Osteocyte (in vitro differentiated cells): ENCODE results near the gene ATP6V1A. TPM values are rescaled to one million over a fixed set of nuclear protein-coding genes. Genes with fewer than 3 reads are reported as not detected.
"Not testable (repeated sequence)": the region's sequence is repeated elsewhere in the genome, so short reads cannot be mapped to it uniquely, and the experiment has no call there.

Experiments
- DNase-seq: peaks from one replicate; pipeline ENCODE4 v3.0.0; 2021; ENCODE audit warnings: mixed read lengths; ENCODE audit not compliant: unreplicated experiment; ENCODE audit errors: extremely low spot score
- H3K27ac Mint-ChIP-seq: one replicate; pipeline ENCODE4 v1.8.0; 2021; ENCODE audit warnings: mild to moderate bottlenecking, mixed read lengths; ENCODE audit not compliant: unreplicated experiment
- H3K27me3 Mint-ChIP-seq: one replicate; pipeline ENCODE4 v1.8.0; 2021; ENCODE audit warnings: mixed read lengths; ENCODE audit not compliant: unreplicated experiment
- H3K36me3 Mint-ChIP-seq: one replicate; pipeline ENCODE4 v1.8.0; 2021; ENCODE audit warnings: mixed read lengths; ENCODE audit not compliant: unreplicated experiment
- H3K4me1 Mint-ChIP-seq: one replicate; pipeline ENCODE4 v1.8.0; 2021; ENCODE audit warnings: mixed read lengths; ENCODE audit not compliant: unreplicated experiment
- H3K4me3 Mint-ChIP-seq: one replicate; pipeline ENCODE4 v1.8.0; 2021; ENCODE audit warnings: mild to moderate bottlenecking, moderate library complexity, mixed read lengths; ENCODE audit not compliant: unreplicated experiment
- H3K9me3 Mint-ChIP-seq: one replicate; pipeline ENCODE4 v1.8.0; 2021; ENCODE audit warnings: mixed read lengths; ENCODE audit not compliant: unreplicated experiment
- CTCF ChIP-seq: fragments of 200-600 bp; sonication (generic); IDR thresholded peaks from 2 replicates; pipeline ENCODE4 v1.5.0; 2021; ENCODE audit warnings: antibody characterized with exemption, mild to moderate bottlenecking, moderate library complexity
- total RNA-seq: library from RNA; stranded (reverse); gene quantifications from 2 replicates; pipeline ENCODE4 v1.2.1, GENCODE V29; 2021

Gene ATP6V1A
- total RNA-seq, 1 donor from 2014 or later: 84.7 TPM

DNA sequence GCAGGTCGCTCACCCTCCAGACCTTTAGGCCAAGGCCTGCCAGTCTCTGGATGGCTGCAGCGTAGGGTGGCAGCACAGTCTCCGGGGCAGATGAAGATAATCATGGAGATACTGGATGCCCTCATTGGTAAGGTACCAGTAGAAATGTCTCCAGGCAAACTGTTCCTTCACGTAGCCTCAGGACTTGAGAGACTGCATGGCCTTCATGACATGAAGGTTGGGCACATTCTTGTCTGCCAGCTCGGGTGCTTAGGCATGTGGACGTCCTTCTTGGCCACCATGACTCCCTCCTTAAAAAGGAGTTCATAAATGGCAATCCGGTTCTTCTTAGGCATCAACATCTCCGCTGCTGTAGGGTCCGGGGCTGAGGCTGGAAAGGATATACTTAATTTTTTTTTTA, 103.6 kb downstream of the ATP6V1A start:
- H3K4me1 Mint-ChIP-seq, H3K4me3 Mint-ChIP-seq, H3K36me3 Mint-ChIP-seq, H3K27ac Mint-ChIP-seq, H3K27me3 Mint-ChIP-seq, DNase-seq, H3K9me3 Mint-ChIP-seq: not testable (repeated sequence)

DNA sequence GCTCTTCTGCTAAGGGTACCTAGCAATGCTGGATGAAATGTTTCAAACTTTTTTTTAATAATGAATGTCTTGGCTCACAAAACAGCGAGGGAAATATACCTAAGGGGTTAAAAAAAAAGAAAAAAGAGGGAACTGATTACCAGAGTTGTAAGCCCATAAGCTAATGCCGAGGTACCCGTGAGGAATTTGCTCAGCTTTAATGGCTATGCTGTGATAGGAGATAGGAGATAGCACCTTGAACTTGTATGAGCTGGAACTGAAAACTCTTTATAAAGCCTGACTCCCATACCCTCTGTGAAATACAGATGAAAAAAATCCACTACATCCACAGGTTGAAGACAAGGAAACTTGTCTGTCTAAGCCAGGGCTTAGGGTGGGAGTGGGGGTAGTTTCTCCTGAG, 105.7 kb downstream of the ATP6V1A start:
- no peak for TF ChIP-seq CTCF
- H3K9me3 Mint-ChIP-seq: no peaks in the 10 kb centered on the region
- no peaks in the 10 kb centered on the region for H3K36me3 Mint-ChIP-seq
- H3K27me3 Mint-ChIP-seq: peaks cover 9% of the 10 kb centered on the region
- H3K4me3 Mint-ChIP-seq: no peak overlapping the region
- H3K4me1 Mint-ChIP-seq: peaks cover 2% of the 10 kb centered on the region
- DNase-seq: no peak
- no peak overlapping the region for H3K27ac Mint-ChIP-seq

Other genes with a start within 250 kb of the ATP6V1A start
- 10.4 and 16.4 TPM in 2 replicates for gene SPICE1, start 231.9 kb upstream of the ATP6V1A start, total RNA-seq
- gene SIDT1, start 214.5 kb upstream of the ATP6V1A start, total RNA-seq: not detected in 2 replicates
- 12.0 and 12.6 TPM in 2 replicates for gene USF3, start 50.4 kb upstream of the ATP6V1A start, total RNA-seq
- gene NAA50, start 786 bp upstream of the ATP6V1A start, total RNA-seq: 82.8 and 83.1 TPM in 2 replicates
- gene GRAMD1C, start 91.8 kb downstream of the ATP6V1A start, total RNA-seq: 1.2 and 1.3 TPM in 2 replicates
- gene ZDHHC23, start 201.0 kb downstream of the ATP6V1A start, total RNA-seq: 0.18 and 0.27 TPM in 2 replicates